Fibroblast of peridontal ligament (primary cell): ENCODE measurements around the gene AIFM1.
A peak's percentile ranks its signal among the peaks of the same experiment; 100 is the strongest.

ENCODE experiments used
- DNase-seq: peaks from one replicate; pipeline ENCODE4 v3.0.0-alpha.2; 2010; ENCODE audit errors: extremely low read depth

Gene AIFM1

DNA sequence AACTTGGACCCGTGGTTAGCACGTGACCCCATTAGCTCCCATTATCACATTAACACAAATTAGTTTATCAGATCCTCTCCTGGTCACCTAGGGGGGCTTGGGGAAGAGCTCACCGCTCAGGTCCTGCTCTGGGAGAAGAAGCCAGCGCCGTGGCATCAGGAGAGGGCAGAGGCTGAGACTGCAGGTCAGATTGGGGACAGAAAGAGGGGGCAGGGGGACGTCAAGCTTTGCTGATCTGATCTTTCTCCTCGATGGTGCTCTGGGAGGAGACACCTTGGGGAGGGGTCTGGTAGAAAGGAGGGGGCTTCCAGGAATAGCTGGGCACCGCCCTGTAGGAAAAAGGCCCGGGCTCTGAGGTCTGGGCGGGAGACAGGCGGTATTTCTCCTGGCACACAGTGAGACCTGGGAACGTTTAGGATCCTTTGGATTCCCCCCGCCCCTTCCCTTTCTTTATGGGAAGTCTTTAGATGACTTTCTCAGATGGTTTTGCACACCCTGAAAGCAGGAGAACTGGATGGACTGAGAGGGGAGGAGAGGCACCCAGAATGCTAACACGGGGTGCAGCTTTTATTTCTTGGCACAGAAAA is 46.2 kb downstream of the AIFM1 start:
- no peak for DNase-seq

DNA sequence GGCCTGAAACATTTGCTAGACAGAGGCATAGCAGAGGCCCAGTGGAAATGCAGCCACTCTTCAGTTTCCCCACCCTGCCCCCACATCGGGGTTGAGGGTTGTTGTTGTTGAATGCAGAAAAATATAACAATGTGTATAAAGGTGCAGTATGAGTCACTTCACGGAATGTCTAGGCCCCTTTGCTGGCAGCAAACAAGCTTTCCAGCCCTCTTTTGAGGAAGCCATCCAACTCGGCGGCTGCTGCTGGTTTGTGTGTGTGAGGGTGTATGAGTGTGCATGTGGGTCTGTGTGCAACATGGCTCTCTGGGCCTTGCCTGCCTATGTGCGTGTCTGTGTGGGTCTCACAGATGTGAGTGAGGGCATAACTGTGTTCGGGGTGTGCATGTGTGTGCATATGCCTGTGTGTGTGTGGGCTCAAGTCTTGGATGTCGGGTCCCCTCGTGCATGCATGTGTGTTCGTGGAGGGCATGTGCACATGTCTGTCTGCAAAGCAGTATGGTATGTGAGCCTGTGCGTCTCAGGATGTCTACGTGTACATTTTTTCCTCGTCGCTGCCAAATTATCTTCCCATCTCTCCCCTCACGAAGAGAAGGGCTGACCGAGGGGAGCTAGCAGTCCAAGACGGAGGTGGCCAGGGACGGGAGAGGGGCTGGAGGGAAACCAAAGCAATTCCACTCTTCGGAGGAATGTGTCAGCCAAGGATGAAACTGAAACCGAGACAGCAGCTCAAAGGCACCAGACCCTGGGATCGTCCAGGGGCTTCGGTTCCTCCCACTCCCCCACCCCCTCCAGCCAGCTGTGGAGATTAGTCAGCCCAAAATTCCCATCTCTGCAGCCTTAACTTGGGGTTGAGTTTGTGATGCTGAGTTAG is 47.0 kb downstream of the AIFM1 start:
- DNase-seq = peak; percentile 57

DNA sequence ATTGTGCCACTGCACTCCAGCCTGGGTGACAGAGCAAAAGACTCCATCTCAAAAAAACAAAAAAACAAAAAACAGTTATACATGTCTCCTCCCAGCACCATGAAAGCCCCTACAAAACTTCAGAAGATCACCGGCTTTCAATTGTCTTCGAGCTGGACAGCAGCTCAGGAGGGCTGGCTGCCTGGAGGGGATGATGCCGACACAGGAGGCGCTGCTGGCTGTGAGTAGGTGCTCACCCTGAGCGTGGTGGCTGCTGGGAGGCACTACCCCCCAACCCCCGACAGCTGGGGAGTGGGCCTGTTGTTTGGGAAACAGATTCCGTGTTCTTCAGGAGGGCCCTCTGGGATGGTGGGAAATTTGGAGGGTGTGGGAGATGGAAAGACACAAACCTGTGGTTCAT is 48.5 kb downstream of the AIFM1 start:
- no peak for DNase-seq

GRCh38 chrX:130115119-130115885 is 50.3 kb downstream of the AIFM1 start:
- peak; percentile 14 for DNase-seq

DNA sequence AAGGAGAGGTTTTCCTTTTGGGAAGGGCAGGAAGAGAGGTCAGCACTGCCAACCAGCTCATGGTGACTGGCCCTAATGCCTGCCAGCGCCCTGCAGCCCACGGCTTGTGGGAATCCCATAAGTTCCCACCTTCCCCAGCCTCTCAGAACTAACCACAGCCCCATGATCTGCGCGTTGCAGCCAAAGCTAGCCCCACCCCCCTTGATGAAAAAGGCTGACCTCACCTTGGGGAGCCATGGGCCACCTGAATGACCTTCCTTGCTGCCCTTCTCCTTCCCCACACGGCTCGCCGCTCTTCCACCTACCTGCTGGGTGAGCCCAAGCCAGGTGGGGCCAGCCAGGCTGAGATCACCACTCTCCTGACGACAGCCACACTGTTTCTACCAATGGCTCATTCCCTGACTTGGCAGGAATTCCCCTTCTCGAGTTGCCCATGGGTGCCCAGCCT is 51.5 kb downstream of the AIFM1 start:
- DNase-seq = no peak

GRCh38 chrX:130111220-130112154 is 54.2 kb downstream of the AIFM1 start:
- peak; percentile 18 for DNase-seq

GRCh38 chrX:130110379-130111219 is 55.0 kb downstream of the AIFM1 start, which contains the start of gene ELF4:
Gene ELF4 (minus strand): TSS chrX:130110497. CDS start chrX:130081330, 29,167 bp downstream.
- peak; percentile 30 for DNase-seq

GRCh38 chrX:130109429-130110378 is 55.9 kb downstream of the AIFM1 start:
- peak; percentile 33 for DNase-seq

GRCh38 chrX:130108647-130109428 is 56.8 kb downstream of the AIFM1 start:
- DNase-seq = peak; percentile 19

DNA sequence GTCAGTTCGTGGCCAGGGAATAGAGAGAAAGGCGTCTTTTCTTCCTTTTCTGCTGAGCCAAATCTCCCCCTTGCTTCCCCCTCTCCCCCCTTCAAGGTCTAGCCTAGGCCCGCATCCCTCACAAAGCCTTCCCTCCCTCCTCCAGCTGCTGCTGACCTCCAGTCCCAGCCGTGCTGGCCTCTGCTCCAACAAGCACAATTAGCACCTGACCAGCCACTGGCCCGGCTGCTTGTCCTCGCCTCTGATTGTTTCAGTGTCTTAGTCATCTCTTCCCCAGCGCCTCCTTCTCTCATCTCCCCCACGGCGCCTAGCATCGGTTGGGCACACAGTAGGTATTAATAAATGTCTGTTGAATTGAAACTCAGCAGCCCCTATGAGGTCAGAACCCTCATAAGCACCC is 59.6 kb downstream of the AIFM1 start:
- no peak for DNase-seq

DNA sequence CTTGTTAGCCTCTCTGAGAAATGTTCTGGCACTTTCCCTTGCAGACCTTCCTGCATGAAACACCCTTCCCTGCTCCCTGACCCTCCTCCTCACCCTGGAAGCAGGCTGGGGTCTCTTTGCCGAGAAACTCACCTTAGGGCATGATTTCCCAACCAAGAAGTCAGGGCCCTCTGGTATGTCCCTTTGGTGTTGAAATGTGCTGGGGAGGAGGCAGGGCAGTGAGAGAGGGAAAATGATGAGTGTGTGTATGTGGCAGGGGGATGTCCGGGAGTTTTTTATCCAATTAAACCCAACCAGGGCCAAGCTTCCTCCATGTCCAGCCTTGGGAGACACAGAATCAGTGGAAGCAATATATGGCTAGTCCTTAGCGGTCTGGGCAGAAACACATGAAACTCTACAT is 60.4 kb downstream of the AIFM1 start:
- no peak for DNase-seq

DNA sequence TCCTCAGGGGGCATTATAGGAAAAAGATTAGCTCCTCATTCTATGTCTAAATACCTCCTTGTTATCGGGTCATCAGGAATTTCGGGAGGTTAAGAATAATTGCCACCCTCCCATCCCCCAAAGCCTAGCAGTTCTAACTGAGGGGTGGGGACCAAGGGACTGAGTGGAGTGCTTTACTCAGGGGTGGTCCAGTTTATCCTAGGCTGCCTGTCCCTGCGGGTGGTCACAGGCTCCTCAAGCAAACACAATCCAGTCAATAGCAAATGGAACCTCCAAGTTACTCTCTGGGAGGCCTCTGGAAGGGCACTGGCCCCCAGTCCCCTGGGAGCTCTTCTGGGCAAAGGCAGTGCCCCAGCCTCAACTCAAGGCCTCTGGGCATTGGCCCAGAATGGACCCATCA is 62.0 kb downstream of the AIFM1 start:
- DNase-seq = no peak

DNA sequence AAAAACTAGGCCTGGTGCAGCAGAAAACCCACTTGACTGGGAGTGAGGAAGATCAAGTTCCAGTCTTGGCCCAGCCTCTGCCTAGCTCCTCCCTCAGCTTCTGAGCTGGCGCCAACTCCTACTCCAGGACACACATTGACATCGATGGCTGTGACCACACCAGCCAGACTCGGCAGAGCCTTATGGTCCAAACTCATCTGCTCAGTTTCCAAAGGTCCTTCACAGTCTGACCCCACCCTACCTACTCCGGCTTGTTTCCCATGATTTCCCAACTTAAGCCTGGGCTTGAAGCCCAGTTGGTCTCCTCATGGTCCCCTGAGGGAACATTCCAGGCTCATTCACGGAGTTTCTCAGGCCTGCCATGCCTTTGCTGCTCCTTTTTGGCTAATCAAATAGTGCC is 65.5 kb downstream of the AIFM1 start:
- peak; percentile 97 for DNase-seq

DNA sequence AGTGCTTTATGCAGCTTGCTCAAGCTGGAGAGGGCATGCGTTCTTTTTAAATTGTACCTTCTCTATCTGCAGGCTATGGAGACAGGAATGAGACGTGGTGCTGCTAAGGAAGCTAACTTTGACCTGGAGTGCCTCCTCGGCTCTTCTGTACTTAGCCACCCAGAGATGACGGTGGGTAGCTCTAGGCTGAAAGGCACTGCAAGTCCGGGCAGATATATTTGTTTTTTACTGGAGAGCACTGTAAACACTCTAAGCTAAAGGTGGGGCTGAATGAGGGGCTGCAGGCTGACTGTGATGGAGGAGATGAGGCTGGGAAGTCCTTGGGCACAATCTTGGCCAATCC is 67.5 kb downstream of the AIFM1 start:
- DNase-seq = no peak

- no peak for DNase-seq
Measured at GRCh38 chrX:130097507-130098209, 68.0 kb downstream of the AIFM1 start.

- DNase-seq = no peak
Measured at GRCh38 chrX:130095249-130096030, 70.2 kb downstream of the AIFM1 start.

DNA sequence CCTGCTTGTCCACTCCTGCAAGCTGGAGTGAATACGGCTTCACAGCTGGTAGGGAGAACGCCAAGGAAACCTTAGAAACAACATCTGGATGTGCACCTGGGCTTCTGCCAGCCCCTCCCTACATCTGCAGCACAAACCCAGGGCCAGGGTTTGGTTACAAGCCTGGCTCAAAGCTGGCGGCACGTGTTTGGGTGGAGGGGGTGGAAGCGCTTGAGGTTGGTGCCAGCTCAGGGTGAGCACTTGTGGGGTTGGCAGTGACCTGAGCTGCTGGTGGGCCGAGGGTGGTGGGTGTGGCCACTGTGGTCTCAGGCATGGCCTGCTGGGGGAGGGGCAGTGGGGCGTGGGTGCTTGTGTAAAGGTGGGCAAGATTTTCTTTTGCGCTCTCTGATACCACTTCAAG is 70.9 kb downstream of the AIFM1 start:
- DNase-seq = no peak
